H9 (cell line): Measurements from ENCODE around the gene GRHPR. TPM values are rescaled to one million over a fixed set of nuclear protein-coding genes. Genes with fewer than 3 reads are reported as not detected.
A peak's percentile ranks its signal among the peaks of the same experiment; 100 is the strongest.

ENCODE experiments used
- DNase-seq: peaks from one replicate; pipeline ENCODE4 v3.0.0-alpha.2; 2017
- H2AFZ ChIP-seq: one replicate; pipeline ENCODE4 v1.6.1; 2013; ENCODE audit warnings: mild to moderate bottlenecking, low read length, control low read depth, moderate library complexity
- H2AK5ac ChIP-seq: 2 replicates; pipeline ENCODE4 v1.6.1; 2013; ENCODE audit warnings: low read length, control low read depth, mixed read lengths; ENCODE audit not compliant: insufficient read length
- H2BK120ac ChIP-seq: one replicate; pipeline ENCODE4 v1.6.1; 2013; ENCODE audit warnings: low read depth, mild to moderate bottlenecking, low read length, control low read depth, inconsistent platforms; ENCODE audit not compliant: poor library complexity, severe bottlenecking
- H2BK12ac ChIP-seq: 2 replicates; pipeline ENCODE4 v1.6.1; 2013; ENCODE audit warnings: low read length, control low read depth, mixed read lengths, low read depth; ENCODE audit not compliant: insufficient read length
- H2BK15ac ChIP-seq: 2 replicates; pipeline ENCODE4 v1.6.1; 2013; ENCODE audit warnings: low read depth, low read length, control low read depth
- H2BK20ac ChIP-seq: one replicate; pipeline ENCODE4 v1.6.1; 2013; ENCODE audit warnings: low read depth, mild to moderate bottlenecking, low read length, control low read depth, inconsistent platforms; ENCODE audit not compliant: poor library complexity, severe bottlenecking
- H2BK5ac ChIP-seq: 2 replicates; pipeline ENCODE4 v1.6.1; 2013; ENCODE audit warnings: low read length, control low read depth, mixed read lengths; ENCODE audit not compliant: insufficient read length
- H3K14ac ChIP-seq: 2 replicates; pipeline ENCODE4 v1.6.1; 2013; ENCODE audit warnings: low read length, control low read depth; ENCODE audit not compliant: insufficient read depth
- H3K18ac ChIP-seq: 2 replicates; pipeline ENCODE4 v1.6.1; 2013; ENCODE audit warnings: low read depth, mild to moderate bottlenecking, mixed read lengths, low read length, control low read depth; ENCODE audit not compliant: insufficient read length
- H3K23ac ChIP-seq: 2 replicates; pipeline ENCODE4 v1.6.1; 2013; ENCODE audit warnings: low read length, control low read depth, mixed read lengths, low read depth; ENCODE audit not compliant: insufficient read length
- H3K23me2 ChIP-seq: 2 replicates; pipeline ENCODE4 v1.6.1; 2013; ENCODE audit warnings: low read depth, mild to moderate bottlenecking, mixed read lengths, low read length, control low read depth; ENCODE audit not compliant: insufficient read length, poor library complexity, severe bottlenecking
- H3K27ac ChIP-seq: 2 replicates; pipeline ENCODE4 v1.5.1; 2013; ENCODE audit warnings: low read length, control low read depth, mixed read lengths, low read depth; ENCODE audit not compliant: insufficient read length
- H3K27me3 ChIP-seq: 2 replicates; pipeline ENCODE4 v1.6.1; 2013; ENCODE audit warnings: low read length, control low read depth, inconsistent platforms; ENCODE audit not compliant: insufficient read depth
- H3K4ac ChIP-seq: 2 replicates; pipeline ENCODE4 v1.6.1; 2013; ENCODE audit warnings: low read depth, mild to moderate bottlenecking, control low read depth, inconsistent platforms, low read length, moderate library complexity
- H3K4me1 ChIP-seq: 2 replicates; pipeline ENCODE4 v1.6.1; 2013; ENCODE audit warnings: low read length, control low read depth, inconsistent platforms; ENCODE audit not compliant: insufficient read depth
- H3K4me2 ChIP-seq: 2 replicates; pipeline ENCODE4 v1.6.1; 2013; ENCODE audit warnings: low read length, control low read depth, mixed read lengths; ENCODE audit not compliant: insufficient read length, insufficient read depth
- H3K56ac ChIP-seq: 2 replicates; pipeline ENCODE4 v1.6.1; 2013; ENCODE audit warnings: low read depth, mild to moderate bottlenecking, mixed read lengths, low read length, control low read depth; ENCODE audit not compliant: insufficient read length
- H3K79me1 ChIP-seq: 2 replicates; pipeline ENCODE4 v1.6.1; 2013; ENCODE audit warnings: low read depth, mild to moderate bottlenecking, moderate library complexity, low read length, control low read depth, inconsistent platforms; ENCODE audit not compliant: insufficient read depth, poor library complexity, severe bottlenecking
- H3K79me2 ChIP-seq: 2 replicates; pipeline ENCODE4 v1.6.1; 2013; ENCODE audit warnings: low read length, control low read depth, inconsistent platforms; ENCODE audit not compliant: insufficient read depth
- H3K9ac ChIP-seq: 2 replicates; pipeline ENCODE4 v1.6.1; 2013; ENCODE audit warnings: low read length, control low read depth, mixed read lengths; ENCODE audit not compliant: insufficient read length; ENCODE audit errors: extremely low read depth
- H3K9me3 ChIP-seq: one replicate; pipeline ENCODE4 v1.6.1; 2013; ENCODE audit warnings: low read depth, low read length, inconsistent platforms; ENCODE audit not compliant: control insufficient read depth
- H3T11ph ChIP-seq: one replicate; pipeline ENCODE4 v1.6.1; 2013; ENCODE audit warnings: mild to moderate bottlenecking, low read length, control low read depth, inconsistent platforms
- H4K20me1 ChIP-seq: one replicate; pipeline ENCODE4 v1.6.1; 2013; ENCODE audit not compliant: control insufficient read depth, insufficient read length, insufficient read depth
- H4K5ac ChIP-seq: 2 replicates; pipeline ENCODE4 v1.6.1; 2013; ENCODE audit warnings: low read depth, mild to moderate bottlenecking, mixed read lengths, low read length, control low read depth; ENCODE audit not compliant: insufficient read length
- H4K8ac ChIP-seq: replicated peaks from 2 replicates; pipeline ENCODE4 v1.6.1; 2013; ENCODE audit warnings: low read length, control low read depth, mixed read lengths, low read depth; ENCODE audit not compliant: insufficient read length
- H4K91ac ChIP-seq: 2 replicates; pipeline ENCODE4 v1.6.1; 2013; ENCODE audit warnings: low read depth, mild to moderate bottlenecking, moderate library complexity, mixed read lengths, low read length, control low read depth; ENCODE audit not compliant: insufficient read length
- H3K27ac Mint-ChIP-seq, 3 experiments: 2 replicates in 2 of 3; 3 replicates in 1 of 3; pipeline ENCODE4 v1.8.0; 2020 to 2021; ENCODE audit warnings: mixed read lengths in 3 of 3, mild to moderate bottlenecking in 1 of 3, moderate library complexity in 1 of 3
- H3K27me3 Mint-ChIP-seq: 2 replicates; pipeline ENCODE4 v1.8.0; 2021; ENCODE audit warnings: low read depth, mild to moderate bottlenecking, moderate library complexity, mixed read lengths
- H3K36me3 Mint-ChIP-seq, 3 experiments: 2 replicates in 2 of 3; 3 replicates in 1 of 3; pipeline ENCODE4 v1.8.0; 2020 to 2021; ENCODE audit warnings: low read depth in 3 of 3, mixed read lengths in 3 of 3; ENCODE audit not compliant: insufficient read depth in 1 of 3
- H3K4me1 Mint-ChIP-seq, 2 experiments: 2 replicates each; pipeline ENCODE4 v1.8.0; 2020; ENCODE audit warnings: mixed read lengths in 2 of 2
- H3K4me3 Mint-ChIP-seq, 2 experiments: 2 replicates in 1 of 2; 3 replicates in 1 of 2; pipeline ENCODE4 v1.8.0; 2020 to 2021; ENCODE audit warnings: mild to moderate bottlenecking in 2 of 2, mixed read lengths in 2 of 2, moderate library complexity in 1 of 2
- H3K9me3 Mint-ChIP-seq, 2 experiments: 2 replicates in 1 of 2; 3 replicates in 1 of 2; pipeline ENCODE4 v1.8.0; 2020; ENCODE audit warnings: mild to moderate bottlenecking in 2 of 2, mixed read lengths in 2 of 2, moderate library complexity in 1 of 2
- CTCF ChIP-seq: fragments of 200-600 bp; sonication (generic); conservative IDR thresholded peaks from 3 replicates; pipeline ENCODE4 v1.8.0; 2021; ENCODE audit warnings: antibody characterized with exemption, mild to moderate bottlenecking
- WGBS: extraction: QIAGEN DNeasy Blood & Tissue Kit; methylation state at CpG from one replicate; pipeline ENCODE4 v1.1.7; 2013; ENCODE audit warnings: missing lambda C conversion rate, low lambda C conversion rate, mixed read lengths; ENCODE audit not compliant: insufficient read length; ENCODE audit errors: extremely low coverage; 5-methylcytosine and 5-hydroxymethylcytosine counted together
- total RNA-seq: library from RNA; stranded (reverse); gene quantifications from 2 replicates; pipeline ENCODE4 v1.2.1, GENCODE V29; 2021

GRHPR gene
- total RNA-seq, 1 experiment from 2014 or later: 97.9 TPM

DNA sequence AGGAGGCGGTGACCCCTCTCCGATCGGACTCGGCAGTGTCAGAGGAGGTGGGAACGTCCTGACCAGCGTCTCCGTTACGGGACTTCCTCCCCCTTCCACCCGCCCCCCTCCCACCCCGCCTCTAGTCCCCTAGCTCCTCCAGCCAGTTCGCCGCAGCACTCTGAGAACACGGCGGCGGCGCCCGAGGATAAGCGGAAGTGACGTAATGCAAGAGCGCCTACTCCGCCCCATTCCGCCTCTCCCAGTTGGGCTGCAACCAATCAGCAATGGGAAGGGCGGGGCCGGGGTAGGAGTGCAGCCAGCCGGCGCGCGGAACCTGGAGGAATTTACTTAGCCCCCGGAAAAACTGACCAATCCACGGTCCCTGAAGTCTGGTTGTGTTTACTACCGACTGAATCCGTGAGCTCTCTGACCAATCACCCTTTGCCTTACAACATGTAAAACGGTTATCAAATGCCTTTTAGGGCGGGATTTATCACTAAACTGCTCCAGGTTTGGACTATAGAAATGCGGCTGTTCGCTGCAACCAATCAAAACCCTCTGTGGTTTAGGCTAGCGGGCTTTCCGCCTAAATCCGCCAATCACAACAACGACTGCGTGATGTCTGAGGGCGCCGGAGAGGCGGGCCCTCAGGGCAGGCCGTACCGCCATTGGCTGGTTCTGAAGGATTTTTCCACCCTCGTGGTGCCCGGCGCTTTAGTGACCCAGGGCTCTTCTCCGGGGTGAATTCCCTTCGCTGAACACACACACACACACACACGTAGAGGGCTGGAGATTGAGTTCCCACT, 42.9 kb downstream of the GRHPR start, which contains the start of gene ZBTB5:
TSS of gene ZBTB5 (minus strand) at position 202 of the 788 bp plus-strand sequence. CDS start 22,899 bp downstream, outside the sequence.
- Histone ChIP-seq H3K4me1 (peaks cover 2% of the 10 kb centered on the region; the same call in 1 of the 2 replicates), H3K79me2 (peaks cover 24% of the 10 kb centered on the region; the same call in 1 of the 2 replicates), H3K79me1 (peaks cover 5% of the 10 kb centered on the region), H3K18ac (peak within 1 kb of the TSS; percentile 96), H3K4ac (peak within 1 kb of the TSS; percentile 100; the same call in 1 of the 2 replicates), H3T11ph (peak within 1 kb of the TSS; percentile 48), H2BK120ac (peak within 1 kb of the TSS; percentile 99), H3K27ac (peak within 1 kb of the TSS; percentile 44), H4K5ac (peak within 1 kb of the TSS; percentile 69), H3K23ac (no peak within 1 kb of the TSS), H4K8ac (no peak within 1 kb of the TSS), H2BK12ac (peak within 1 kb of the TSS; percentile 84), H2AK5ac (no peak within 1 kb of the TSS), H2AFZ (no peak within 1 kb of the TSS), H4K91ac (peak within 1 kb of the TSS; percentile 95), H3K4me2 (peak within 1 kb of the TSS; percentile 96), H3K14ac (peak within 1 kb of the TSS; percentile 99), H2BK5ac (peak within 1 kb of the TSS; percentile 4), H4K20me1 (no peaks in the 10 kb centered on the region), H2BK15ac (no peak within 1 kb of the TSS), H3K9ac (peak within 1 kb of the TSS; percentile 97), H3K23me2 (peaks cover 17% of the 10 kb centered on the region), H3K27me3 (no peaks in the 10 kb centered on the region), H2BK20ac (peak within 1 kb of the TSS; percentile 97), H3K9me3 (no peaks in the 10 kb centered on the region), H3K56ac (peak within 1 kb of the TSS; percentile 7)
- H3K9me3 Mint-ChIP-seq: no peaks in the 10 kb centered on the region; a peak in 1 of 5 replicates
- DNase-seq: peak; percentile 99
- H3K4me3 Mint-ChIP-seq: peak within 1 kb of the TSS; percentile 95 to 99
- H3K36me3 Mint-ChIP-seq: peaks cover 12 to 24% (median 13%) of the 10 kb centered on the region in 3 experiments; a peak in 5 of 7 replicates
- H3K27ac Mint-ChIP-seq: peak within 1 kb of the TSS; percentile 100
- no peak for TF ChIP-seq CTCF
- H3K4me1 Mint-ChIP-seq: peaks cover 24 to 28% of the 10 kb centered on the region in 2 experiments
- H3K27me3 Mint-ChIP-seq: no peaks in the 10 kb centered on the region
- WGBS: no CpG with 5 or more reads among the region's 52 CpGs
